Right lobe of liver (tissue), 6 donors: ENCODE measurements around the gene MAFF. TPM values are rescaled to one million over a fixed set of nuclear protein-coding genes. Genes with fewer than 3 reads are reported as not detected.

Experiments
- ATAC-seq, 4 donors: fragments of 200-7000 bp; cut with Tn5 transposase; one replicate each; pipeline ENCODE4 v1.9.1; 2020; ENCODE audit warnings: mild to moderate bottlenecking in 4 of 4, moderate library complexity in 4 of 4
- DNase-seq, 3 donors: peaks; one replicate each; pipeline ENCODE4 v3.0.0-alpha.2; 2020
- H3K27ac ChIP-seq, 3 donors: fragments of 200-600 bp; one replicate each; pipeline ENCODE4 v1.8.0; 2022
- H3K27me3 ChIP-seq, 2 donors: fragments of 200-600 bp; one replicate each; pipeline ENCODE4 v1.8.0; 2022
- H3K36me3 ChIP-seq, 4 donors: fragments of 200-600 bp; sonication (generic) in 1 of 4; one replicate each; pipeline versions ENCODE4 v1.5.1 to v1.8.0; 2017 to 2022; ENCODE audit warnings: control low read depth in 1 of 4
- H3K4me1 ChIP-seq, 4 donors: fragments of 200-600 bp; sonication (generic) in 1 of 4; one replicate each; pipeline versions ENCODE4 v1.5.1 to v1.8.0; 2017 to 2022; ENCODE audit warnings: control low read depth in 1 of 4
- H3K4me3 ChIP-seq, 3 donors: fragments of 200-600 bp; one replicate each; pipeline ENCODE4 v1.8.0; 2022
- H3K9me3 ChIP-seq, 4 donors: fragments of 200-600 bp; sonication (generic) in 1 of 4; one replicate each; pipeline versions ENCODE4 v1.5.1 to v1.8.0; 2017 to 2022; ENCODE audit warnings: control low read depth in 1 of 4
- CTCF ChIP-seq, 4 donors: fragments of 200-600 bp in 3 of 4; fragments of 450-650 bp in 1 of 4; IDR thresholded peaks; one replicate each; pipeline versions ENCODE4 v1.5.1 to v1.8.0; 2016 to 2022; ENCODE audit warnings: antibody characterized with exemption in 4 of 4, mild to moderate bottlenecking in 2 of 4
- POLR2A ChIP-seq: fragments of 450-650 bp; IDR thresholded peaks from one replicate; pipeline ENCODE4 v1.6.1; 2017; ENCODE audit warnings: antibody characterized with exemption, mild to moderate bottlenecking
- WGBS: methylation state at CpG from one replicate; pipeline ENCODE4 v1.1.6; 2018; ENCODE audit warnings: low coverage, low lambda C conversion rate; ENCODE audit not compliant: insufficient coverage; ENCODE audit errors: missing lambda C conversion rate; 5-methylcytosine and 5-hydroxymethylcytosine counted together
- intact Hi-C, 2 donors: fragments of 100-400 bp; cut with DNase I; formaldehyde crosslinking; loops; one replicate each; pipeline versions ENCODE4 v1.11.2 to v1.14.1; 2022
- total RNA-seq, 6 experiments: library from RNA; depleted of rRNA in 2 of 6; stranded (reverse); fragments of >200 nt in 2 of 6; fragmentation: NEBNext Ultra II Directional in 3 of 6; extraction: Animal tissue kit (Norgen Biotek cat#: 25700) in 3 of 6; gene quantifications; one replicate each; pipeline versions ENCODE4 v1.1.0 to v1.2.4, GENCODE V29; 2016 to 2023
- donor health status: DM: no; HTN: yes; CAD: no.
- donor health status: DM: no; HTN: no; CAD: no.
- donor health status: DM: no; HTN: no; CAD: no.
- donor health status: DM: no; HTN: yes; CAD: no.
- donor health status: DM: no; HTN: yes; CAD: no.

The MAFF gene
- total RNA-seq, 6 experiments from 2014 or later: 2.6 to 30.6 (median 11.0) TPM

- TF ChIP-seq CTCF (IDR thresholded peaks at IDR 0.05) (no peak), POLR2A (peak; percentile 19)
- WGBS: 68% methylated on average over 8 of the region's 8 CpGs
- Histone ChIP-seq H3K9me3 (no peaks in the 10 kb centered on the region), H3K36me3 (no peaks in the 10 kb centered on the region), H3K27me3 (no peaks in the 10 kb centered on the region), H3K27ac (peak overlapping the region; percentile 42 to 66 (median 64)), H3K4me1 (peaks cover 0 to 11% (median 4%) of the 10 kb centered on the region in 4 donors), H3K4me3 (no peak overlapping the region)
- intact Hi-C loops: no loop called here
- peak; percentile 35 to 57 (median 43) for ATAC-seq
- DNase-seq: peak in 2 of 3 donors; percentile 70 to 71
Observed at GRCh38 chr22:38258895-38259294, 57.1 kb downstream of the MAFF start.

GRCh38 chr22:38259370-38259769, 57.6 kb downstream of the MAFF start:
- 58% methylated on average over 7 of the region's 8 CpGs for WGBS
- Histone ChIP-seq H3K36me3 (no peaks in the 10 kb centered on the region), H3K27ac (peak overlapping the region in 2 of 3 donors; percentile 45 to 49), H3K4me1 (peaks cover 0 to 11% (median 4%) of the 10 kb centered on the region in 4 donors), H3K9me3 (no peaks in the 10 kb centered on the region), H3K4me3 (no peak overlapping the region), H3K27me3 (no peaks in the 10 kb centered on the region)
- no peak for TF ChIP-seq POLR2A
- TF ChIP-seq CTCF (IDR thresholded peaks at IDR 0.05): no peak
- ATAC-seq (no peak), DNase-seq (no peak)
- intact Hi-C loops: no loop called here

GRCh38 chr22:38260761-38261681, 59.2 kb downstream of the MAFF start:
- no peak for TF ChIP-seq CTCF (IDR thresholded peaks at IDR 0.05)
- no peak for TF ChIP-seq POLR2A
- intact Hi-C loops: loop anchor here in 1 of 2 donors (10.0 kb wide), 1 partner anchor 84 kb away; no protein-coding TSS in a partner anchor
- H3K4me3 ChIP-seq: no peak overlapping the region
- H3K9me3 ChIP-seq: no peaks in the 10 kb centered on the region
- 64% methylated on average over 9 of the region's 15 CpGs for WGBS
- no peaks in the 10 kb centered on the region for H3K36me3 ChIP-seq
- peaks cover 0 to 11% (median 4%) of the 10 kb centered on the region in 4 donors for H3K4me1 ChIP-seq
- H3K27me3 ChIP-seq: no peaks in the 10 kb centered on the region
- peak overlapping the region in 2 of 3 donors; percentile 29 to 68 for H3K27ac ChIP-seq
- no peak for DNase-seq
- no peak for ATAC-seq

GRCh38 chr22:38262051-38262795, 60.4 kb downstream of the MAFF start:
- ATAC-seq: peak; percentile 71 to 88 (median 78)
- Histone ChIP-seq H3K4me3 (no peak overlapping the region), H3K27ac (no peak overlapping the region), H3K36me3 (no peaks in the 10 kb centered on the region), H3K4me1 (peaks cover 0 to 11% (median 4%) of the 10 kb centered on the region in 4 donors), H3K9me3 (no peaks in the 10 kb centered on the region), H3K27me3 (no peaks in the 10 kb centered on the region)
- no peak for TF ChIP-seq POLR2A
- peak; percentile 39 to 69 (median 47) for TF ChIP-seq CTCF (IDR thresholded peaks at IDR 0.05)
- 56% methylated on average over 11 of the region's 20 CpGs for WGBS
- peak; percentile 68 to 78 (median 76) for DNase-seq
- intact Hi-C loops: loop anchor here in 1 of 2 donors (10.0 kb wide), 1 partner anchor 83 kb away; no protein-coding TSS in a partner anchor
